Activated CD8-positive, alpha-beta memory T cell treated with anti-CD3 and anti-CD28 coated beads, Interleukin-2, amount 50 U/mL, for 1 hour (primary cell): ENCODE results near the gene FAM3B.

Source experiments
- DNase-seq: peaks from one replicate; pipeline ENCODE4 v3.0.0-alpha.2; 2020; ENCODE audit errors: extremely low read depth

Gene FAM3B

DNA sequence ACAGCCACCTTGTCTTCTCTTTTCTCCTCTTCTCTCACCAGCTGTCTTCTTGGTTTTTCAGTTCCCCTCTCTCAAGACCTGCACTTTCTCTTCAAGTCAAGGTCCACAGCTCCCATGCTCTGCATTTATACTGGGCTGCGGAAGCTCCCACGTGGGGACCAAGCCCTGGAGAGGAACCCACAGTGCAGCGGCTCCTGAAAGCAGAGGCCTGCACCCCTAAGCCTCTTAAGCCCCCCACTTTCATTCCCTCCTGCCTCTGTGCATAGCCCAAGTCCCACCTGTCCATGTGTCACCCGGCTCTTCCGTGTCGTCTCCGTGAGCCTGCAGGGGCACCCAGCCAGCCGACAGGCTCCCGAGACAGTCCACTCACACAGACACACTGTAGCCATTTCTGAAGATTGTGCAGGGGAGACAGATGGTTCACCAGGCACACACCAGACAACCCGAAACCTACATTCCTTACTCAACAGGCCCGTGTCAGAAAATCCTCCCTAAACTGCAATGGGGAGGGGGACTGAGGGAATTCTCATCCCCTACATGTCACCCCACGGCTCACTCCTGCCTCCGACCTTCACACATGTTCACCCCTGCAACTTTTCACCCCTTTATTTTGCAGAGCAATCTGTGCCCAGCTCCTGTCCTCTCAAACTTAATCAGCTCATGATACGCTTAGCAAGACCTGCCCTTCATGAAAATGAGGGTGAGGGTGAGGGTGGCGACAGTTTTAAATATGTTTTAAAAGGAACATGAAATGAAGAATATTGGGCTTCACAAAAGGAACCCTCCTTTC is 51.5 kb downstream of the FAM3B start:
- no peak for DNase-seq

DNA sequence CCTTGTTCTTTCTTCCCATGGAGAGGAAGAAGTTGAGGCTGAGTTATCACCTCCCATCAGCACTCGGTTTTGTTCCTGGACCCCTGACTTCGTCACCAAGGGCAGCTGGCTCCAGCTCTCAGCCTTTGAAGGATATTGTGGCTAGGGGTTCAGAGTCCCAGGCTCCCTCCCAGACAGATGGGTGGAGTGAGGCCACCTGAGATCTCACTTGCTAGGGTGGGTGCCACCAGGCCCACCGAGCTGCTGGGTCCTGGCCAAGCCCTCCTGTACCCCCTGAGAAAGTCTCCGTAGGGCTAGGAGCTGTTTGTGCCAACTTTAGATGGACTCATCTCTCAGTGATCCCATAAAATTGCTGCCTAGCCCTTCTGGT is 52.1 kb downstream of the FAM3B start:
- no peak for DNase-seq

DNA sequence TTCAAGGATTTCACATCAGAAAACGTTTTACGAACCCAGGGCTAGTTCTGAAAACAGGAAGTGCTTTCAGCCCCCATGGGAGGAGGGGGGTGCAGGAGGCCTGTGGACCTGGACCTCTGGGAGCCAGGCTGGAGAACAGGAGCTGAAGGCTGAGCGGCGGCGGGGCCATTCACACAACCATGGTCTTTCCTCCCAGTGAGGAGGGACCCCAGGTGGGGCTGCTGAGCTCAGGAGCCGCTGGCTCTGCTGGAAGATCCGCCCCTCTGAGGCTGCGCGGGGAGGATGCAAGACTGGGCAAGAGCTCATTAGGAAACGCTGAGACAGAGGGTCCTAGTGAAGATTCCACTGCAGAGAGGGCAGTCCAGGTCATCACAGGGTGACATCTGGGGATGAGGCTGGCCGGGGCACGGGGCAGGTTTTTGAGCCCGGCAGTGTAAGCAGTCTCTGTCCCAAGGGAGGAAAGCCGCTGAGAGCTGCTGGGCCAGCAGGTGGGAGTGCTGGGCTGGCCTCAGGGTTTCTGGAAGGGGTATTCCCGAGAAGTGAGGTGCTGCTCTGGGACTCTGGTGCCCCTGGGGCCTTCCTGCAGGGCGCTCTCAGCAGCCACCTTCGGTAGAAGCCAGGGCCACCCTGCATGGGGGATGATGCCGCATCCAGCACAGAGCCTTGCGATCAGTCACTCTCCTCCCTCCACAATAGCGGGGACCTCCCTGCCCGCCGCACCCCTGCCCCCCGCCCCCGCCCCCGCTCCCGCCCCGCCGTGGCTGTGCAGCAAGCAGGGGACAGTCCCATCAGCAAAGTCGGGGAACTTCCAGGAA is 52.7 kb downstream of the FAM3B start:
- DNase-seq = no peak

DNA sequence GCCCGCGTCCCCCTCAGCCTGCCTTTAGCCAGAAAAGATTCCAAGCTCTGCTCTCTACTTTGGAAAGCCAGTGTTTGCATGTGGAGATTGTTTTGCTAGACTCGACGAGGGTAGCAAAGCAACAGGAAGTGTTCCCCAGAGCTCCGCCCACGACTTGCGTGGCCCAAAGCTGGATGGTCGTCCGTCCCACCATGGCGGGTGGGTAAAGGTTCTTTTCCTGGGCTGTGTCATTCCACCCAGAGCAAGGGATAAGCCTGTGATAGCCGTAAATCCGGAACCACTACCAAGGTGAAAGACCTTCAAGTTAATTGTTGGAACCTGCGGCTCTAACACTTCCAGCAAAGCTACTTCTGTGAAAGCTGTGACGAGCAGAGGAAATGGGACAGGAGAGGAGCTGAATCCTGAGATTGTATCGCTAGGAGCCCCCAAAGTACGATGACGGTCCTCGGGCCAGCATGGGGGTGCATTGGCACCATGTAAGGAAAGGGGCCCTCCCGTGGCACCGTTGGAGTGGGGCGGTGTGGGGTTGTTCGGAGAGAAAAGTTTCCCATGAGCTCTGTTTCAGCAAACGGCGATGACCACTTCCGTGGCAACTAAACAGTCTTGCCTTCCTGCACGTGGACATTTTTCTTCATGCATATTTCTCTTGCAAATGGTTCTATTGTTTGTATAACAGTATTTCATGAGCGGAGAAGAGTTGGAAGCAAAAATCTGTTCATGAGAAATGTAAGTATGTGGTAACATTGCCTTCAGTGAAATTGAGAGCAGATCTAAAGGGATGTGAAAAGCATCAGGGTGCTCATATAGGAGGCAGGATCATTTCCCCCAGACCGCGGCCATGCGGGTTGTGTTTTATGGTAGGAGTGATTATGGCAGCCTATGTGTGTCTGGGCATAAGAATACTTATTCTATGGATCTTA is 53.6 kb downstream of the FAM3B start:
- no peak for DNase-seq

DNA sequence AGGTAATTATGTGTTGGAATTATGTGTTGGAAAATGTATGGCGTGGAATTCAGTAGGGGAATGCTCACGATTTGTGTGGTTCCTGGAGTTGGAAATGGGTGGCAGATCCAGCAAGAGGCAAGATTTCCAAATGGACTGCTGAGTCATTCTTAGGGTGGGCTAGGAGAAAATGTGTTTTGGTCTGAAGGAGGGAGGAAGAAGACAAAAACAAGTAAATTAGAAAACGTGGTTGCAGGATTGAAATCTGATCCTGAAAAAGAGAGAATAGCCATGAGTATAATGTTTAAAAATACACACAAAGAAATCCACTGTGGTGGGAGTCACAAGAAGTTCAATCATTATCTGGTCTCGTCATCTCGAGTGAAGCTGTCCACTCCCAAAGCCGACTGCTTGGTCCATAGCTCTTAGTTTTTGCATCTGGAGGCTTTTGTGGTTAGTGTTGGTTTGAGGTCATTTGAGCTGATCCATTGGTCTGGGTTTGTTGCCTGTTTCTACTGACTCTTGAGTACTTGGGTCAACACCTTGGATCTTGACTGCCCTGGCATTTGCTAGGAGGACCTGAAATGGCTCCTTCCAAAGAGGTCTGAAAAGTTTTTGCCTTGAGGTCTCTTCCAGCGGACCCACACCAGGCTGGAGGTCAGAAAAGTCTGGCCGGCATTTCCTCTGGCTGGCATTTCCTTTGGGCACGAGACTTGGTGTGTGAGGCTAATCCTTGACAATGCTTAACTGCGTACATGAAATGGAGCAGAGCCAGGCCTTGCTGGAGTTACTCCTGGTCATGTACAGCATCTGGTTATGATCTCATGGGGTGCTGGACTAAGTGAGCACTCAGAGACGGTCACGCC is 54.5 kb downstream of the FAM3B start:
- DNase-seq = no peak

DNA sequence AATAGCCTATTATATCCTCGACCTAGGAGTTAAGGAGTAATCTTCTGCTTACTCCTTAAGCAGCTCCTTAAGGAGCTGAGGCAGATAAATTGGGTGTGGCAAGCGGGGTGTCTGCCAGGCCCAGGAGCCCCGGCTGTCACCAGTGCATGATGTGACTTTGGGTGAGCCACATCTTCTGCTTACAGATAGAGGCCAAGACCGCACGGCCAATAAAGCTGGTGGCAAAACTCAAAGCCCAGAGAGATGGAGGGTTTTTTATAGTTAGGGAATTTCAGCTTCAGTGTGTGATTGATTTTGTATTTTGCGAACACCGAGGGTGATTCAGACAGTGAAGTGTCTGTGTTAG is 55.1 kb downstream of the FAM3B start:
- no peak for DNase-seq

DNA sequence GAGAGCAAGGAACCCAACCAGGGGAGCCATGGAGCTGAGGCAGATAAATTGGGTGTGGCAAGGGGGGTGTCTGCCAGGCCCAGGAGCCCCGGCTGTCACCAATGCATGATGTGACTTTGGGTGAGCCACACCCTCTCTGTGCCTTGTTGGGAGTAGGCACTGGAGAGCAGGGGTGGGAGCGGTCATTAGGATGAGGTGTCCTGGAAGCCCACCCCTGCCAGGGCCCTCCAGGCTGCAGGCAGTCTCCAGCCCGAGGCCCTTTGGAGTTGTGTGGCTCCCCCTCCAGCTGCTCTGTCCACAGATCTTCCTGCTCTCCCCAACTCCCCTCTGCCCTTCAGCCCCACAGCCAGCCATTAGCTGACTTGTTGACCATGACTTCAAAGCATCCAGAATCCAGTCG is 56.7 kb downstream of the FAM3B start:
- DNase-seq = no peak

DNA sequence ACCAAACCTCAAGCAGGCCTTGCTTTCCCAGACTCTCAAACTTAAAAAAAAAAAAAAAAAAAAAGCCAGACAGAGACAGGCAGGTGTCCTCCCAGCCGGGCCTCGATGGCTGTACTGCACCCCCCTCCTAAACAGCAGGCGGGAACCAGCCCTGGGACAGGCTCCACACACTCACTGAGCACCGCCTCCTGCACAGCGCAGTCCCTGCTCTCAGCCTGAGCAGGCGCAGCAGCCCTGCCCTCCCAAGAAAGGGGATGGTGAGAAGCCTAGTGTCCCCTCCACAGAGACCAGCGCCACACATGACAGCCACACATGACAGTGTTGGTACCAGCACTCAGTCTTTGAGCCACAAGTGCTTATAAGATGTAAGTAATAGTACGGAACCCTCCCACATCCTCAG is 57.2 kb downstream of the FAM3B start:
- DNase-seq = no peak

DNA sequence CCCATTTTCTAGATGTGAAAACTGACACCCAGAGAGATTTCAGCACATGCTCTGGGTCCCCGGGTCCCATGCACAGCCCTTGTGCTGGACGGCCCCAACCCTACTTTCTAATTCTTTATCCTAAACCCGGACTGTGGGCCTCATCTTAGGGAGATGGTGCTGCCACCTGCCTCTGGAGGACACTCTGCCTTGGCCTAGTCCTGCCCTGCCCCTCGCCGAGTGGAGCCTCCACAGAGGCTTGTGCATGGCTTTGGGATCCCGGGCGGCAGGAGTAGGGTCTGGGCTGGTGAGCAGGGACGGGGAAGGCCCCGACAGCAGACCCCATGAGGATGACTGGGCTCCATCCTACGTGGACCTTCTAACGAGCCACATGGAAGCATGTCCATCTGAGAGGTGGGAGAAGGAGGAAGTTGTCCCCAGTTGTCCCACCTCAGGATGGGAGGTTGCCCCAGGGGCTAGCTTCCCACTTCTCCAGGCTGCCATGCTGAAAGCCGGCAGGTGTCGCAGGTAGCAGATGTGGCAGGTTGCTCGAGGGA is 57.6 kb downstream of the FAM3B start:
- no peak for DNase-seq

DNA sequence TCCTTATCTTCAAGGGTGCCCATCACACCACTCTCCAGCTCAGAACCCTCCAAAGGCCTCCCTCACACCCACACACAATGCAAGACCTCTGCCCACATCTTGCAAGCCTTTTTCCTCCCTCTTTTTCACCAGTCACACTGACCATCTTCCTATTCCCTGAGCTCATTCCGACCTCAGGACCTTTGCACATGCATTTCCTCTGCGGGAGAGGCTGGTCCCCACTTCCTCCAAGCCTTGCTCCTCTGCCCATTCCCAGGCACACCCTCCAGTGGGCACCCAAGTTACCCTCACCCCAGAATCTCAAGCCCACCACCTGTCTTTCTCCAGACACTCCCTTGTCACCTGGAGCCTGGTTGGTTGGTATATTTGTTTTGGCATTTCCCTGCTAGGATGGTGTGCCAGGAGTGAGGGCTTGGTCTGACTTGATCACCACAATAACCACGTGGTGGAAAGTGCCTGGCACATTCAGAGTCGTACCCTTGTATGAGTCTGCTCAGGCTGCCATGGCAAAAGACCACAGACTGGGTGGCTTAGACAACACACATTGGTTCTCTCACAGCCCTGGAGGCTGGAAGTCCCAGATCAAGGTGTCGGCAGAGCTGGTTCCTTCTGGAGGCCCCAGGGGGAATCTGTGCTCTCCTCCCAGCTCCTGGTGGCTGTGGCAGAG is 58.4 kb downstream of the FAM3B start:
- DNase-seq = no peak

DNA sequence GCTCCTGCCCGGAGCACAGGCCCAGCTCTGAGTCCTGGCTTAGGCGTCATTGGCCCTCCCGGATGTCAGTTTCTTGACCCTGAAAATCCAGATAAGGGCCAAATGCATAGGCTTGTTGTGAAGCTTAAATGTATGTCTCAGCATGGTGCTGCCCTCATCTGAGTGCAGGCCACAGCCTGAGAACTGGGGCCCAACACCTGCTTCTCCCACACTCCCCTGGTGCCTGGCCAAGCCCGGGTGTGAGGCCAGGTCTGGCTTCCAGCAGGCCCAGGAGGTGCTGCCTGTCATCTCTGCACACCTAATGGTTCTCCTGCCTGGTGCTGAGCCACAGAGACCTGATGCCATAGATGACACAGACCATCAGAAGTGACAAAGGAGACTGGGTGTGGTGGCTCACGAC is 59.3 kb downstream of the FAM3B start:
- DNase-seq = no peak

DNA sequence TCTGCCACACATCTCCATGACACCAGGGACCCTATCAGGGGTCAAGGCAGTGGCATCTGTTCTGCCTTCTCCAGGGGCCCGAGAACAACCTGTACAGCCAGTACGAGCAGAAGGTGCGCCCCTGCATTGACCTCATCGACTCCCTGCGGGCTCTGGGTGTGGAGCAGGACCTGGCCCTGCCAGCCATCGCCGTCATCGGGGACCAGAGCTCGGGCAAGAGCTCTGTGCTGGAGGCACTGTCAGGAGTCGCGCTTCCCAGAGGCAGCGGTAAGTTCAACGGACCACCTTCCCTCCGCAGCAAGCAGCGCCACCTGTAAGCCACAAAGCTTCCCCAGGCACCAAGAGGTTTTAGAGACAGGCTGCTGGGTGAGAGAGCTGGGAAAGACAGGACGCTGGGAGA is 61.1 kb downstream of the FAM3B start:
- no peak for DNase-seq

DNA sequence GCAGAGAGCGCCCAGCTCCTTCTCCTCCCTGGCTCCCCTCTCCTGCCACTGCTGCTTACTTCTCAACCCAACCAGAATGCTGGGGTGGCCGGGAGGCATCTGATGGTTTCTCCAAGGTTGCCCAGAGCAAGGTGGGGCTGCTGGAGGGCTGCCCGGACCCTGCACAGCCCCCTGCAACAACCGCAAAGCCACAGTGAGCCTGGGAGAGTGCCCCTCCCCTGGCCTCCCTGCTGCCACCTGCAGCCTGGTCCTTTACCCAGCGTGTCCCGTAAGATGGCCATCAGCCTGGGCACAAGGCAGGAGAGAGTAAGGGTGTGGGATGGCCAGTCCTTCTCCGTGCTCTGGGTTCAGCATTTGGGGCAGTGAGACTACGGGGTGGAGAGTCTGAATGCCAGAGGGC is 62.2 kb downstream of the FAM3B start:
- DNase-seq = no peak

DNA sequence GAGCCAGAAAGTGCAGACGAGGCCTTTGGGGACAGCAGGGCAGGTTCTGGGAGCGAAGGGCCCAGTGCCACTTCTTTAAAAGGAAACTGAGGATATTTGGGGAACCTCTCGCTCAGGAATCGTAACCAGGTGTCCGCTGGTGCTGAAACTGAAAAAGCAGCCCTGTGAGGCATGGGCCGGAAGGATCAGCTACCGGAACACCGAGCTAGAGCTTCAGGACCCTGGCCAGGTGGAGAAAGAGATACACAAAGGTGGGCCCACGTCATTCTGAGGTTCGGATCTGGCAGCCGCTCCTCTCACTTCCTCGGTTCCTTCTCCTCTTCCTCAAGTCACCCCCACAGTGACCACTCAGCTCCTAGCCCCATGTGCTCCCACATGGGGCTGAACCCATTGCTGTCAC is 63.3 kb downstream of the FAM3B start:
- DNase-seq = no peak

DNA sequence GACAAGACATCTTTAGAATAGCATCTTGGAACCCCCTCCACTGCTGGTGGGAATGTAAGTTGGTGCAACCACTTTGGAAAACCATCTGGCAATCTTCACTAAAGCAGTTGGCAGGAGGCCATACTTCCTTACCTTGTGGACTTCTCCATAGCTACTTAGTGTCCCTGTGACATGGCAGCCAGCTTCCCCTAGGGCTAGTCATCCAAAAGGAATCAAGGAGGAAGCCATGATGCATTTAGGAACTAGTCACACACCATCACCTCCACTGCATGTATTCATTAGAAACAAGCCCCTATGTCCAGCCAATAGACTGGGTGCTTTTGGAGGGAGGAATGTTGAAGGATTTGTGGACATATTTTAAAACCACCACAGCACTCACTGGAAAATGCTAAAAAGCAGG is 65.1 kb downstream of the FAM3B start:
- DNase-seq = no peak

DNA sequence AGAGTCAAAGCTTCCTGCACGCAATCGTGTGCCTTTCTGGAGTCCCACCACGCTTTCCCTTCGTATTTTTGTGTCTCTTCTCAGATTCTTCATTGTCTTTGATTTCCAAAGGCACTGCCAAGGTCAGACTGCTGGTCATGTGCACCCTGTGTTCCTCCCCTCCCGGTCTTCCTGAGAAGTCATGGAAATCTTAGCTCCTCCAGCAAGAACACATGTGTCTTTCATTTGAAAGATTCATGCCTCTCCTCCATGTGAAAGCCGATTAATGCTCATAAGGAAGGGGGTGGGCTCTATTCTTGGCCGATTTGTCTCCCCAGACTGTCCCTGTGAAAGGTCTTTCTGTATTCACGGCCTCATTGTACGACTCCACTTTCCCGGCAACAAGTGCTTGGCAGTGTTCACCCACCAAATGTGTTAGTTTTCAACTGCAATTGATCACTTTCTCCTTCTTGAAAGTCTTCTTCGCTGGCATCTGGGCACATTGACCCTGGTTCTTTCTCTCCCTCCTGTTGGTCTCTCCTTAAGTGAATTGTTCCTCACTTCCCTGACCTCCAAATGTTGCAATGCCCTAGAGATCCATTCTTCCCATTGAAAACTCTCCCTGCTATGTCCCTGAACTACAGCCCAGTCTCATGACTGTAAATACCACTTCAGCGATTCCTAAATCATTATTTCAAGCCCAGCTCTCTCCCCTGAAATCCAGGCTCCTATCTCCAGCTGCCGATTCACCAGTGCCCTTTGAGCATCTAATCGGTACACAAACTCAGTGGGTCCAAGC is 70.6 kb downstream of the FAM3B start:
- no peak for DNase-seq

DNA sequence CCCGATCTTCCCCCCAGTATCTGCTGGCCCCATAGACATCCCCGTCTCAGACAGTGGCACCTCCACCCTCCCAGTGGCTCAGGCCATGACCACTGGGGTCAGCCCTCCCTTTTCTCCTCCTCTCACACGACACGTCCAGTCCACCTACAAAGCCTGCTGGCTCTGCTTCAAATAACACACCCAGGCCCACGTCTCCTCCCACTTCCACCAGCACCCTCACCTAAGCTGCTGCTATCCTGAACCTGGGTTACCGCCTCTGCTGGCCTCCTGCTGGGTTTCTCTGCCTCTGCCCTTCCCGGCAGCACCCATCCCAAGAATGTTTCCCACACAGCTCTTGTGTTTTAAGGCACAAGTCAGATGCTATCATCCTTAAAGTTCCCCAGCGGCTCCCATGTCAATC is 71.2 kb downstream of the FAM3B start:
- no peak for DNase-seq

DNA sequence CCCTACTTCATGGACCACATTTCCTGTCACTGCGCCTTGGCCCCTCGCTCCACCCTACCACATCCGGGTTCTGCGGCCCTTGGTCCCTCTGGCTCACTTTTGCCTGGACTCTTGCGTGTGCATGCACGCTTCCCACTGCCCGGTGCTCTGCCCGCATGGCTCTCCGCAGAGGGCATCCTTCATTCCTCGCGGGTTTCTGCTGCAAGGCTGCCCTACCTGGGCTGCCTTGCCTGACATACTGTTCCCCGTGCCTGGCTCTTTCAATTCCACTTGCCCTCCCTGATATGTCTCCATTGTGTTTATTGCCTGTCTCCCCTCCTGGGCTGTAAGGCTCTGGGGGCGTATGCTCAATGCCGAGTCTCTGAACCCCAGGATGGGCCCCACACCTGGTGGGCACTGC is 71.7 kb downstream of the FAM3B start:
- no peak for DNase-seq

DNA sequence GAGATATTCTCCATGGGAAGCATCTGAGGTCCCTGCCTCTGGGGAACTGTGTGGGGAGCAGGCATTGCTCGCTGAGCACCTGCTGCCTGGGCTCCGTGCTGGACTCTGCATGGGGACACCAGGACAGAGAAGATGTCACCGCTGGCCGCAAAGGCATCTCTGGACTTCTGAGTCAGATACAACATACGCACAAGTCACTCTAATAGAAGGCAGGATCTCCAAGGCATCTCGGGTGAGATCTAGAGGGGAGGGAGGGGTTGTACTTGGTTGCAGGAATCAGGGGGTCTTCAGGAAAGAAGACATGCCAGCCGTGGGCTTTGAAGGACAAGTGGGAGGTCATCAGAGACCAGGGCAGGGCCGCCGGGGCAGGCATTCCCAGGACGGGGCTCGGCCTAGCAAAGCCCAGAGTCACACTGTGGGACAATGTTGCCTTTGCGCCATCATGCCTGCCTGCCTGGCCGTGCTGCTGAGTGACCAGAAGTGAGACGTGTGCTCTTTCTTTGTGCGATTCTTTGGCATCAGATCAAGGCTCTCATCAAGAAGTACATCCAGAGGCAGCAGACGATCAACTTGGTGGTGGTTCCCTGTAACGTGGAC is 73.5 kb downstream of the FAM3B start:
- DNase-seq = no peak
